Astrocyte (in vitro differentiated cells and primary cell): ENCODE data around the gene LRMDA.

ENCODE experiments used
- CTCF ChIP-seq: IDR thresholded peaks from 2 replicates; pipeline ENCODE4 v1.5.1; 2011; ENCODE audit warnings: low read depth, mild to moderate bottlenecking, inconsistent platforms, low read length, moderate library complexity; ENCODE audit not compliant: insufficient read depth
- EZH2 ChIP-seq: IDR thresholded peaks from 2 replicates; pipeline ENCODE4 v1.6.1; 2012; ENCODE audit warnings: mild to moderate bottlenecking, low read length, inconsistent platforms; ENCODE audit not compliant: insufficient read depth

- TF ChIP-seq CTCF: no peak
- TF ChIP-seq EZH2: no peak
Observed at GRCh38 chr10:76133597-76134255, 702.3 kb downstream of the LRMDA start.
